Keratinocyte (primary cell): ENCODE results near the gene RAPGEF1. TPM values are rescaled to one million over a fixed set of nuclear protein-coding genes. Genes with fewer than 3 reads are reported as not detected.

Experiments used
- DNase-seq: peaks from one replicate; pipeline ENCODE4 v3.0.0-alpha.2; 2011; ENCODE audit warnings: low read depth, missing footprints, low spot score
- FAIRE-seq: peaks from 2 replicates; lab custom pipeline; 2011; peaks lifted over from hg19 to GRCh38; lab: Jason Lieb, UNC
- H2AFZ ChIP-seq: 2 replicates; pipeline ENCODE4 v1.6.0; 2012; ENCODE audit warnings: low read length, control low read depth, inconsistent platforms; ENCODE audit not compliant: control insufficient read depth
- H3K27ac ChIP-seq: 2 replicates; pipeline ENCODE4 v1.5.1; 2011; ENCODE audit warnings: low read length; ENCODE audit not compliant: control insufficient read depth, insufficient read depth
- H3K27me3 ChIP-seq: 3 replicates; pipeline ENCODE4 v1.6.0; 2011; ENCODE audit warnings: low read length; ENCODE audit not compliant: control insufficient read depth, insufficient read depth; ENCODE audit errors: extremely low read depth
- H3K36me3 ChIP-seq, 2 experiments: 2 replicates in 1 of 2; 3 replicates in 1 of 2; pipeline ENCODE4 v1.5.1; 2011; ENCODE audit warnings: low read length in 2 of 2, mild to moderate bottlenecking in 1 of 2; ENCODE audit not compliant: control insufficient read depth in 2 of 2, insufficient read depth in 2 of 2; ENCODE audit errors: extremely low read depth in 1 of 2
- H3K4me1 ChIP-seq: 3 replicates; pipeline ENCODE4 v1.5.1; 2011; ENCODE audit warnings: low read length; ENCODE audit not compliant: control insufficient read depth, insufficient read depth; ENCODE audit errors: extremely low read depth
- H3K4me2 ChIP-seq: 3 replicates; pipeline ENCODE4 v1.6.0; 2011; ENCODE audit warnings: low read depth, low read length; ENCODE audit not compliant: control insufficient read depth, insufficient read depth; ENCODE audit errors: extremely low read depth
- H3K4me3 ChIP-seq, 3 experiments: fragments of 200-600 bp in 1 of 3; sonication (generic) in 1 of 3; 2 replicates in 2 of 3; 3 replicates in 1 of 3; pipeline ENCODE4 v1.5.1; 2011 to 2016; ENCODE audit warnings: low read length in 3 of 3, mild to moderate bottlenecking in 3 of 3, control low read depth in 2 of 3, inconsistent platforms in 1 of 3, low read depth in 1 of 3, mixed read lengths in 1 of 3, mixed run types in 1 of 3, moderate library complexity in 1 of 3; ENCODE audit not compliant: control insufficient read depth in 2 of 3, insufficient read depth in 2 of 3; ENCODE audit errors: extremely low read depth in 1 of 3
- H3K79me2 ChIP-seq: 2 replicates; pipeline ENCODE4 v1.6.0; 2012; ENCODE audit warnings: low read length; ENCODE audit not compliant: control insufficient read depth, insufficient read depth
- H3K9ac ChIP-seq: 3 replicates; pipeline ENCODE4 v1.6.0; 2011; ENCODE audit warnings: low read length; ENCODE audit not compliant: control insufficient read depth, insufficient read depth; ENCODE audit errors: extremely low read depth
- H3K9me1 ChIP-seq: 3 replicates; pipeline ENCODE4 v1.6.0; 2011; ENCODE audit warnings: low read length; ENCODE audit not compliant: control insufficient read depth, insufficient read depth; ENCODE audit errors: extremely low read depth
- H3K9me3 ChIP-seq: 2 replicates; pipeline ENCODE4 v1.5.1; 2012; ENCODE audit warnings: low read depth, low read length; ENCODE audit not compliant: control insufficient read depth
- H4K20me1 ChIP-seq: 3 replicates; pipeline ENCODE4 v1.6.0; 2011; ENCODE audit warnings: low read length; ENCODE audit not compliant: control insufficient read depth, insufficient read depth; ENCODE audit errors: extremely low read depth
- EZH2 ChIP-seq: IDR thresholded peaks from one replicate; pipeline ENCODE4 v1.6.1; 2012; ENCODE audit warnings: inconsistent platforms, mild to moderate bottlenecking, low read length, moderate library complexity
- dilution Hi-C: fragments of 300-500 bp; cut with MboI; formaldehyde crosslinking; loops from one replicate; pipeline ENCODE4 v1.7.0; 2020; ENCODE audit warnings: low sequenced_read_pairs; ENCODE audit not compliant: extremely low pct_ligation_motif_present
- polyA plus RNA-seq, 5 experiments: library from polyadenylated mRNA; depleted of rRNA in 3 of 5; stranded (reverse) in 3 of 5; stranded (forward) in 1 of 5; unstranded in 1 of 5; fragments of >200 nt; gene quantifications; 1 replicate in 1 of 5; 2 replicates in 3 of 5; 3 replicates in 1 of 5; pipeline versions ENCODE4 v1.2.1 to v1.2.3, GENCODE V29; 2011 to 2012; ENCODE audit warnings: missing spikeins in 2 of 5, low read depth in 1 of 5, low replicate concordance in 1 of 5
- TF ChIP-seq, protein P1 (sequence below), 3 experiments: IDR thresholded peaks in 1 of 3; conservative IDR thresholded peaks in 1 of 3; optimal IDR thresholded peaks in 1 of 3; 2 replicates in 2 of 3; 3 replicates in 1 of 3; pipeline versions ENCODE3 to v1.5.1; 2011; ENCODE audit warnings: low read length in 3 of 3, mild to moderate bottlenecking in 3 of 3, moderate library complexity in 2 of 3, control low read depth in 1 of 3, inconsistent platforms in 1 of 3; ENCODE audit not compliant: insufficient read depth in 2 of 3; ENCODE audit errors: extremely low read depth in 1 of 3

The RAPGEF1 gene
- polyA plus RNA-seq, 1 donor (not counting 4 experiments of a cell fraction or from before 2014, with no cell fraction given): 18.5 TPM

DNA sequence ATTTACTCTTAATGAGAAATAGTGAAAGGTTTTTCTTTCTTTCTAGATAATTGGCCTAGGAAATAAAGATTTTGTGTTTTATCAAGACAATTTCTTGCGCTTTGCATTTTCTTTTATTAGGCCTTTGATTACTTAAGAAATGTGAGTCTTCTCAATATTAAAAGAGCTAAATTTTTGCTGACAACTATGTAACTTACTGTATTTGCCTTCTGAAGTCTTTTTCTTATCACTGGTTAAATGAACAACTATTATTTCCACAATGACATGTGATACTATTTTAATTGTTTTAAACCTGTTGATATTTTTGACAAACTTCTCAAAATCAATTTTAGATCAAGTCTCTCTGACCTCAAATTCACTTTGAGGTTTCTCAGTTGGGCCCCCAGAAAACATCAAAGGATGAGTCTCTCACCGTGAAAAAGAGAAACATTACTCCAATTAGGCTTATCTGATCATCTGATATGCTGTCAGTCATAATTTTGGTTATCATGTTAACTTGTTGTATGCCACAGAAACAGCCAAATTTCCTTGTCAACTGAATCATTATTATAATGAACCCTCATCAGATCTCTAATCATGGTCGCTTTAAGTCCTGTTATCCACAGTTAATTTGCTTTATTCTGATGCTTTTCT is 48.8 kb downstream of the RAPGEF1 start:
- Histone ChIP-seq H3K9me3 (no peaks in the 10 kb centered on the region), H3K27ac (no peak overlapping the region), H3K27me3 (no peaks in the 10 kb centered on the region), H2AFZ (no peak overlapping the region), H3K4me2 (no peak overlapping the region), H3K4me3 (no peak overlapping the region), H3K36me3 (peaks cover 0 to 3% of the 10 kb centered on the region in 2 experiments), H3K79me2 (peaks cover 23% of the 10 kb centered on the region), H4K20me1 (peaks cover 2% of the 10 kb centered on the region), H3K9ac (no peak overlapping the region), H3K9me1 (no peaks in the 10 kb centered on the region), H3K4me1 (peaks cover 10% of the 10 kb centered on the region)
- dilution Hi-C loops: no loop called here
- no peak for DNase-seq
- no peak for TF ChIP-seq EZH2
- TF ChIP-seq, protein P1, sequence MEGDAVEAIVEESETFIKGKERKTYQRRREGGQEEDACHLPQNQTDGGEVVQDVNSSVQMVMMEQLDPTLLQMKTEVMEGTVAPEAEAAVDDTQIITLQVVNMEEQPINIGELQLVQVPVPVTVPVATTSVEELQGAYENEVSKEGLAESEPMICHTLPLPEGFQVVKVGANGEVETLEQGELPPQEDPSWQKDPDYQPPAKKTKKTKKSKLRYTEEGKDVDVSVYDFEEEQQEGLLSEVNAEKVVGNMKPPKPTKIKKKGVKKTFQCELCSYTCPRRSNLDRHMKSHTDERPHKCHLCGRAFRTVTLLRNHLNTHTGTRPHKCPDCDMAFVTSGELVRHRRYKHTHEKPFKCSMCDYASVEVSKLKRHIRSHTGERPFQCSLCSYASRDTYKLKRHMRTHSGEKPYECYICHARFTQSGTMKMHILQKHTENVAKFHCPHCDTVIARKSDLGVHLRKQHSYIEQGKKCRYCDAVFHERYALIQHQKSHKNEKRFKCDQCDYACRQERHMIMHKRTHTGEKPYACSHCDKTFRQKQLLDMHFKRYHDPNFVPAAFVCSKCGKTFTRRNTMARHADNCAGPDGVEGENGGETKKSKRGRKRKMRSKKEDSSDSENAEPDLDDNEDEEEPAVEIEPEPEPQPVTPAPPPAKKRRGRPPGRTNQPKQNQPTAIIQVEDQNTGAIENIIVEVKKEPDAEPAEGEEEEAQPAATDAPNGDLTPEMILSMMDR (optimal IDR thresholded peaks at IDR 0.05 in 1 of 3, IDR thresholded peaks at IDR 0.05 in 1 of 3, conservative IDR thresholded peaks at IDR 0.05 in 1 of 3; ENCODE audit: extremely low read depth in 1 of 3, insufficient read depth in 2 of 3, low read length in 3 of 3): no peak
- FAIRE-seq: no peak

DNA sequence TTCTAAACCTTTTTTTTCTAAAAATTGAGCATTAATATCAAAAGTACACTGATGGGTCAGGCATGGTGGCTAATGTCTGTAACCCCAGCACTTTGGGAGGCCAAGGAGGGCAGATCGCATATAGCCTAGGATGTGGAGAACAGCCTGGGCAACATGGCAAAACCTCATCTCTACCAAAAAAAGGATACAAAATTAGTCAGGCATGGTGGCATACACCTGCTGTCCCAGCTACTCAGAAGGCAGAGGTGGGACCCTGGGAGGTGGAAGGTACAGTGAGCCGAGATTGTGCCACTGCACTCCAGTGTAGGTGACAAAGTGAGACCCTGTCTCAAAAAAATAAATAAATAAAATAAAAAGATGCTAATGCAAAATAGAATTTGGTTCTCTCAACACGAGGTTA is 49.4 kb downstream of the RAPGEF1 start:
- Histone ChIP-seq H3K27ac (no peak overlapping the region), H3K4me3 (no peak overlapping the region), H3K9ac (no peak overlapping the region), H3K4me1 (peaks cover 10% of the 10 kb centered on the region), H3K4me2 (no peak overlapping the region), H3K36me3 (peaks cover 0 to 3% of the 10 kb centered on the region in 2 experiments), H3K27me3 (no peaks in the 10 kb centered on the region), H3K79me2 (peaks cover 23% of the 10 kb centered on the region), H3K9me1 (no peaks in the 10 kb centered on the region), H3K9me3 (no peaks in the 10 kb centered on the region), H2AFZ (no peak overlapping the region), H4K20me1 (peaks cover 2% of the 10 kb centered on the region)
- DNase-seq (no peak), FAIRE-seq (no peak)
- dilution Hi-C loops: no loop called here
- TF ChIP-seq, protein P1 (optimal IDR thresholded peaks at IDR 0.05 in 1 of 3, IDR thresholded peaks at IDR 0.05 in 1 of 3, conservative IDR thresholded peaks at IDR 0.05 in 1 of 3; ENCODE audit: extremely low read depth in 1 of 3, insufficient read depth in 2 of 3, low read length in 3 of 3): no peak
